ENCODE data around the gene FRMD4A.
"Not testable (repeated sequence)": the region's sequence is repeated elsewhere in the genome, so short reads cannot be mapped to it uniquely, and the experiment has no call there.

Gene FRMD4A

DNA sequence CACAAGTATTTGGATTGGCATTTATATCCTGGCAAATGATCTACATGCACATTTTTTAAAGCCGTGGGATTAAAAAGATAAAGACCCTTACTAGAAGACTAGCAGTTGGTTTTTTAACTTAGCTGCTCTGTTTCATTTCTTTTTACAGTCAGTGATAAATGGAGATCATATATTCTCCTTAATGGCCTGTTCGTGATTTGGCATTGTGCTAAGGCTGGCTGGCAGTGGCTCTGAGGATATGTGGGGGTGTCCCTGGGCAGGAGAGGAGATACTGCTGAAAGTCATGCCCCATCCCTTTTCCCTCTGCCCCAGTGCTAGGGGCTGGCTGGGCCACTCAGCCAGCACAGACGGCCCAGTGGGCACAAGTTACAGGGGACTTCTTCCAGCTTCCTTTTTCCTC, 402.3 kb downstream of the FRMD4A start:
- Histone ChIP-seq H3K36me3 (ENCODE audit: control insufficient read depth in 5 of 5, insufficient read depth in 5 of 5, low read length in 5 of 5) (no peaks in the 10 kb centered on the region), H3K9me3 (ENCODE audit: control insufficient read depth in 5 of 5, low read length in 5 of 5) (no peaks in the 10 kb centered on the region), H3K27ac (ENCODE audit: low read depth, low read length) (peak overlapping the region; percentile 35), H3K9ac (ENCODE audit: low read length in 5 of 5) (no peak overlapping the region), H3K4me1 (ENCODE audit: control insufficient read depth in 5 of 5, insufficient read depth in 5 of 5, low read length in 5 of 5) (peaks cover 2 to 38% (median 25%) of the 10 kb centered on the region in 5 donors), H3K4me3 (ENCODE audit: low read depth in 1 of 5, low read length in 5 of 5) (no peak overlapping the region), H3K27me3 (ENCODE audit: control insufficient read depth in 5 of 5, insufficient read depth in 4 of 5, low read length in 5 of 5) (no peaks in the 10 kb centered on the region)

DNA sequence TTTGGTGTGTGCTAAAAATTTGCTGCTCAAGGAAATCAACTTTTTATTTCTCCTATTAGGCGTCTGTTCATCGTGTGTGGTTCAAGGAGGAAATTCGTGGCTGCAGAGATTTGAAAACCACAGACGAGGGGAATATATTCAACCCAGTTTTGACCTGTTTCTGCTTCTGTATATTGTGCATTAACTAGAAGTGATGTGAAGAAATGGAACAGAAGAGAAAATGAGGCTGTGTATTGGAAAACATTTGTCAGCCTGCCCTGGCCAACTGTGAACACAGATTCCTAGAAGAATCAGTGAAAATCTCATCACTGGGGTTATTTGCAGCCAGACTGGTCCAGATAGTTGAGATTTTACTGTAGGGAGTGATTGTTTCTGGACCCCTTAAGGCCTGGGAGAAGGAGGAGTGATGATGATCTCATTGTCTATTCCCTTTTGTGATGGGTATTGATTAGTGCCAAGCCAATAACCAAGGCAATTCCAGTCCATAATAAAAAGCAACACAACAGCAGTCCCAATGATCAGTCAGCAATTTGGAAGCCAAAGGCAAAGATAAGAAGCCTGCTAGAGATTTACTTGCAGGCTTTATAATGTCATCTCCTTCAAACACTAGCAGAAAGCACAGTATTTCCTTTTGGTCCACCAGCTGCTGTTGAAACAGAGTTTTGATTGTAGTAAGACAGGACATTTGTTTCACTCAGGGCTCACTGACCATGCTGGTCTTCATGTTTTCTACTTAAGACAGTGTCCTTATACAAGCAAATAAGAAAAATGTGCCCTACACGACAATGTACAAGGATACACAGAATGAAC, 404.5 kb downstream of the FRMD4A start:
- no peak overlapping the region for H3K27ac ChIP-seq (ENCODE audit: low read depth, low read length)
- no peaks in the 10 kb centered on the region for H3K27me3 ChIP-seq (ENCODE audit: control insufficient read depth in 5 of 5, insufficient read depth in 4 of 5, low read length in 5 of 5)
- H3K4me3 ChIP-seq (ENCODE audit: low read depth in 1 of 5, low read length in 5 of 5): no peak overlapping the region
- H3K9me3 ChIP-seq (ENCODE audit: control insufficient read depth in 5 of 5, low read length in 5 of 5): no peaks in the 10 kb centered on the region
- H3K9ac ChIP-seq (ENCODE audit: low read length in 5 of 5): no peak overlapping the region
- H3K4me1 ChIP-seq (ENCODE audit: control insufficient read depth in 5 of 5, insufficient read depth in 5 of 5, low read length in 5 of 5): peaks cover 2 to 31% (median 20%) of the 10 kb centered on the region in 5 donors
- H3K36me3 ChIP-seq (ENCODE audit: control insufficient read depth in 5 of 5, insufficient read depth in 5 of 5, low read length in 5 of 5): no peaks in the 10 kb centered on the region

DNA sequence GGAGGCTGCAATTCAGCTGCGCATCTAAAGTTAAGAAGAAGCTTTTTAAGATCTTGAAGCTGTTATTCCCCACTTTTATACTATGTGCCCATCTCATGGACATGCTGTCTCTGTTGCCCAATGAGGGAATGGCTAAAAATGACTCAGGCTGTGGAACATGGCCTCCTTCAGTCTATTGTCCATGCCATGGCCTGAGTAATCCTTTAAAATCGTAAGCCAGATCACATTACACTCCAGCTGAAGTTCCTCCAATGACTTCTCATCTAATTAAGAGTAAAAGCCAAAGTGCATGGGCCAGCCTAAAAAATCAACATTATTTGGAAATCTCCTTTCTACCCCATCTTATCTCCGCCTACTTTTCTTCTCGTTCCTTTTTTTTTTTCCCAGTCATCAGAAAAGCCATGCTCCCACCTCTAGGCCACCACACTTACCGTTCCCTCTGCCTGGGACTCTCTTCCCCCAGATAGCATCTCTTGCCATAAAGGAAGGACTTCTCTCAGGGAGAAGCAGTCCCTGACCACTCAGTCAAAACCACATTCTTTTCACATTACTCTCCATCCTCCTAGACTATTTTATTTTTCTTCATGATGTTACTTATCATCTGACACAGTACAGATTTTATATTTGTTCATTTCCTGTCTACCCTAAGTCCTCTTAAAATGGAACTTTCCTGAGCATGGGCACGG, 406.5 kb downstream of the FRMD4A start:
- no peaks in the 10 kb centered on the region for H3K27me3 ChIP-seq (ENCODE audit: control insufficient read depth in 5 of 5, insufficient read depth in 4 of 5, low read length in 5 of 5)
- H3K27ac ChIP-seq (ENCODE audit: low read depth, low read length): peak overlapping the region; percentile 68
- H3K9me3 ChIP-seq (ENCODE audit: control insufficient read depth in 5 of 5, low read length in 5 of 5): no peaks in the 10 kb centered on the region

DNA sequence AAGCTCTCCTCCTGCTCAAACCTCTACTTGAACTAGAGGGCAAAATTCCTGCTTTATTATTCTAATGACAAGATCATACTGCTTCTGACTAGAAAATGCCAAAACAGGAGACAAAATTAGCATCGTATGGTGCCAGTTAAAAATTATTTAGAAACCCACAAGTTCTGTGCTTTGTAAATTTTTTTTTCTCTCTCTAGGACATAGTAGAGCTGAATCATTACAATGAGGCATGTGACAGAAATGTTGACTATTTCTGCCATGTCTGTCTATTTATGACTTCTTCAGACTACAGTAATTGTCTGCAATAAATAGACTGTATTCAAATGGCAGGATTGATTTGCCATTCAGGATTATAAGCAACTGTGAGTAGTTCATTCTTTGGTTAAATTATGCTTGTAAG, 408.1 kb downstream of the FRMD4A start:
- Histone ChIP-seq H3K27ac (ENCODE audit: low read depth, low read length) (no peak overlapping the region), H3K4me1 (ENCODE audit: control insufficient read depth in 5 of 5, insufficient read depth in 5 of 5, low read length in 5 of 5) (peaks cover 0 to 11% (median 6%) of the 10 kb centered on the region in 5 donors), H3K4me3 (ENCODE audit: low read depth in 1 of 5, low read length in 5 of 5) (no peak overlapping the region), H3K9ac (ENCODE audit: low read length in 5 of 5) (no peak overlapping the region), H3K36me3 (ENCODE audit: control insufficient read depth in 5 of 5, insufficient read depth in 5 of 5, low read length in 5 of 5) (no peaks in the 10 kb centered on the region), H3K27me3 (ENCODE audit: control insufficient read depth in 5 of 5, insufficient read depth in 4 of 5, low read length in 5 of 5) (no peaks in the 10 kb centered on the region), H3K9me3 (ENCODE audit: control insufficient read depth in 5 of 5, low read length in 5 of 5) (no peaks in the 10 kb centered on the region)

More for the DNA sequence above, 406.5 kb downstream of the FRMD4A start:
- Histone ChIP-seq H3K4me3 (ENCODE audit: low read depth in 1 of 5, low read length in 5 of 5) (no peak overlapping the region), H3K36me3 (ENCODE audit: control insufficient read depth in 5 of 5, insufficient read depth in 5 of 5, low read length in 5 of 5) (no peaks in the 10 kb centered on the region), H3K9ac (ENCODE audit: low read length in 5 of 5) (no peak overlapping the region), H3K4me1 (ENCODE audit: control insufficient read depth in 5 of 5, insufficient read depth in 5 of 5, low read length in 5 of 5) (peaks cover 1 to 19% (median 15%) of the 10 kb centered on the region in 5 donors)

DNA sequence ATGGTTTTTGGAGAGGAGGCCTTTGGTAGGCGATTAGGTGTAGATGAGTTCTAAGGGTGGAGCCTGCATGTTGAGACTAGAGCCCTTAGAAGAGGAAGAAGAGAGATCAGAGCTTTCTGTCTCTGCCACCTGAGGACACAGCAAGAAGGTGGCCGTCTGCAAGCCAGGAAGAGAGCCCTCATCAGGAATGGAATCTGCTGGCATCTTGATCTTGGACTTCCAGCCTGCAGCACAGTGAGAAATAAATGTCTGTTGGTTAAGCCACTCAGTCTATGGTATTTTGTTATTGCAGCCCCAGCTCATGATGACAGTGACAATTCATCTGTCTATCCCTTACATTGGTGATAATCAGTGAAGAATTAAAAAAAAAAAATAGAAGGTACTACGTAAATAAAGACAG, 408.8 kb downstream of the FRMD4A start:
- no peak overlapping the region for H3K9ac ChIP-seq (ENCODE audit: low read length in 5 of 5)
- no peaks in the 10 kb centered on the region for H3K36me3 ChIP-seq (ENCODE audit: control insufficient read depth in 5 of 5, insufficient read depth in 5 of 5, low read length in 5 of 5)
- H3K4me1 ChIP-seq (ENCODE audit: control insufficient read depth in 5 of 5, insufficient read depth in 5 of 5, low read length in 5 of 5): peaks cover 0 to 11% (median 6%) of the 10 kb centered on the region in 5 donors
- no peak overlapping the region for H3K4me3 ChIP-seq (ENCODE audit: low read depth in 1 of 5, low read length in 5 of 5)
- H3K27me3 ChIP-seq (ENCODE audit: control insufficient read depth in 5 of 5, insufficient read depth in 4 of 5, low read length in 5 of 5): no peaks in the 10 kb centered on the region
- H3K27ac ChIP-seq (ENCODE audit: low read depth, low read length): no peak overlapping the region
- no peaks in the 10 kb centered on the region for H3K9me3 ChIP-seq (ENCODE audit: control insufficient read depth in 5 of 5, low read length in 5 of 5)

DNA sequence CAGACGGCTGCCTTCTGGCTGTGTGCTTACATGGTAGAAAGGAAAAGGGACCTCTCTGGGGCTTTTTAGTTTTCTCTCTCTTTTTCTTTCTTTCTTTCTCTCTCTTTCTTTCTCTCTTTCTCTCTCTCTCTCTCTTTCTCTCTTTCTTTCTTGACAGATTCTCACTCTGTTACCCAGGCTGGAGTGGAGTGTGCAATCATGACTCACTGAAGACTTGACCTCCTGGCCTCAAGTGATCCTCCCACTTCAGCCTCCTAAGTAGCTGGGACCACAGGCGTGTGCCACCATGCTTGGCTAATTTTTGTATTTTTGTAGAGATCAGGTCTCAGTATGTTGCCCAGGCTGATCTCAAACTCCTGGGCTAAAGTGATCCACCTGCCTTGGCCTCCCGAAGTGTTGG, 409.6 kb downstream of the FRMD4A start:
- H3K9ac ChIP-seq (ENCODE audit: low read length in 5 of 5); H3K27ac ChIP-seq (ENCODE audit: low read depth, low read length); H3K4me3 ChIP-seq (ENCODE audit: low read depth in 1 of 5, low read length in 5 of 5); H3K9me3 ChIP-seq (ENCODE audit: control insufficient read depth in 5 of 5, low read length in 5 of 5); H3K27me3 ChIP-seq (ENCODE audit: control insufficient read depth in 5 of 5, insufficient read depth in 4 of 5, low read length in 5 of 5); H3K36me3 ChIP-seq (ENCODE audit: control insufficient read depth in 5 of 5, insufficient read depth in 5 of 5, low read length in 5 of 5): not testable (repeated sequence)
- H3K4me1 ChIP-seq (ENCODE audit: control insufficient read depth in 5 of 5, insufficient read depth in 5 of 5, low read length in 5 of 5): peaks cover 0 to 11% (median 6%) of the 10 kb centered on the region in 5 donors

DNA sequence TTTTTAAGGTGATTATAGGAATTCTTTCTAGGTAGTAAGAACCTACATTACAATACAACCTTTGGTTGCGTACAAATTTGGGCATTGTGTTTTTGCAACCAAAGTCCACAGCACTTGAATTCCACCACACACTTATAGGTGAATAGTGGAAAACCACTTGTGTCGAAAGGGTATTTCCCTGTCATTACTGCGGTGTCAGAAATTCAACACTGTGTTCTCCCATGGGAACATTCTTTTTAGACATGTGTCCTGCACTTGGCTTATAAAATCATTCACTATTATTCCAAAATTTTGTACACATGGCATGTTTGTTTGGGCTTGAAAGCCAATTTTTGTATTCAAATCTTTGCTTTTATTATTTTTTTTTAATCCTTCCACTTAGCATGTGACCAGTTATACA, 410.3 kb downstream of the FRMD4A start:
- Histone ChIP-seq H3K9me3 (ENCODE audit: control insufficient read depth in 5 of 5, low read length in 5 of 5) (no peaks in the 10 kb centered on the region), H3K36me3 (ENCODE audit: control insufficient read depth in 5 of 5, insufficient read depth in 5 of 5, low read length in 5 of 5) (no peaks in the 10 kb centered on the region), H3K4me3 (ENCODE audit: low read depth in 1 of 5, low read length in 5 of 5) (no peak overlapping the region), H3K9ac (ENCODE audit: low read length in 5 of 5) (no peak overlapping the region), H3K4me1 (ENCODE audit: control insufficient read depth in 5 of 5, insufficient read depth in 5 of 5, low read length in 5 of 5) (peaks cover 0 to 11% (median 6%) of the 10 kb centered on the region in 5 donors), H3K27ac (ENCODE audit: low read depth, low read length) (no peak overlapping the region), H3K27me3 (ENCODE audit: control insufficient read depth in 5 of 5, insufficient read depth in 4 of 5, low read length in 5 of 5) (no peaks in the 10 kb centered on the region)

DNA sequence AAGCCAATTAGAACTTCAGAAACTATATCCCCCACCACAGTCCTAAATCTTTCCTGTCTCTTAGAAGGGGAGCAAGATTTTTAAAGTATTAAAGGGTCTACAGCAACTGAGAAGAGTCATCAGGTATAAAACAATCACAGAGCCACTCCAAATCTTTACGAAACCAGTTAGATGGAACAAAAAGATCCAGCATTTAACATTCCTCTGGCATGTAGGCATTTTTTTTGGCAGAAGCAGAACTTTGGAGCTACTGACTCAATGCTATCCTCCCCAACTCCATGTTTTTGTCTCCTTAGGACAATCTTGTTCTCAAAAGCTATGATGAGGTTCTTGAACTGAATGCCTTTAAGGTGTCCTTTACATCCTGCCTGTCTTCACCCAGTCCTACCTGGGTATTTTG, 410.7 kb downstream of the FRMD4A start:
- no peaks in the 10 kb centered on the region for H3K9me3 ChIP-seq (ENCODE audit: control insufficient read depth in 5 of 5, low read length in 5 of 5)
- peaks cover 0 to 11% (median 6%) of the 10 kb centered on the region in 5 donors for H3K4me1 ChIP-seq (ENCODE audit: control insufficient read depth in 5 of 5, insufficient read depth in 5 of 5, low read length in 5 of 5)
- H3K27ac ChIP-seq (ENCODE audit: low read depth, low read length): no peak overlapping the region
- H3K9ac ChIP-seq (ENCODE audit: low read length in 5 of 5): no peak overlapping the region
- H3K36me3 ChIP-seq (ENCODE audit: control insufficient read depth in 5 of 5, insufficient read depth in 5 of 5, low read length in 5 of 5): no peaks in the 10 kb centered on the region
- H3K27me3 ChIP-seq (ENCODE audit: control insufficient read depth in 5 of 5, insufficient read depth in 4 of 5, low read length in 5 of 5): no peaks in the 10 kb centered on the region
- no peak overlapping the region for H3K4me3 ChIP-seq (ENCODE audit: low read depth in 1 of 5, low read length in 5 of 5)

DNA sequence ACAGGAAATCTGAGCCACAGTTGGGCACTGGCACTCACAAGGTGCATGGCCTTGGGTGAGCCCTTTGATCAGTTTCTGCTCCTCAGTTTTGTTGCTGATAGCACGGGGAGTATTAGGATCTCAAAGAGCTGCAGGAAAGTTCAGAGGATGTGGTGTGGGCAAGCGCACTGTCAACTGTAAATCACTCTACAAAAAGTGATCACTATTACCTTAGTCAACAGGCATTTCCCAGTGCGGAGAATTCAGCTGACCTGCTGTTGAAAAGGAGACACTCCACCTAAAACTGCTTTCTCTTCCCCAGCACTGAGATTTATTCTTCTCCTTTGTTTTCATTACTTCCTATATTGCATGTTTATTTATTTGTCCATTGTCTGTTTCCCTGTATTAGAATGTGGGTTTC, 412.9 kb downstream of the FRMD4A start:
- Histone ChIP-seq H3K9me3 (ENCODE audit: control insufficient read depth in 5 of 5, low read length in 5 of 5) (no peaks in the 10 kb centered on the region), H3K4me1 (ENCODE audit: control insufficient read depth in 5 of 5, insufficient read depth in 5 of 5, low read length in 5 of 5) (peaks cover 0 to 10% (median 3%) of the 10 kb centered on the region in 5 donors), H3K4me3 (ENCODE audit: low read depth in 1 of 5, low read length in 5 of 5) (no peak overlapping the region), H3K36me3 (ENCODE audit: control insufficient read depth in 5 of 5, insufficient read depth in 5 of 5, low read length in 5 of 5) (no peaks in the 10 kb centered on the region), H3K27ac (ENCODE audit: low read depth, low read length) (no peak overlapping the region), H3K9ac (ENCODE audit: low read length in 5 of 5) (no peak overlapping the region), H3K27me3 (ENCODE audit: control insufficient read depth in 5 of 5, insufficient read depth in 4 of 5, low read length in 5 of 5) (no peaks in the 10 kb centered on the region)

DNA sequence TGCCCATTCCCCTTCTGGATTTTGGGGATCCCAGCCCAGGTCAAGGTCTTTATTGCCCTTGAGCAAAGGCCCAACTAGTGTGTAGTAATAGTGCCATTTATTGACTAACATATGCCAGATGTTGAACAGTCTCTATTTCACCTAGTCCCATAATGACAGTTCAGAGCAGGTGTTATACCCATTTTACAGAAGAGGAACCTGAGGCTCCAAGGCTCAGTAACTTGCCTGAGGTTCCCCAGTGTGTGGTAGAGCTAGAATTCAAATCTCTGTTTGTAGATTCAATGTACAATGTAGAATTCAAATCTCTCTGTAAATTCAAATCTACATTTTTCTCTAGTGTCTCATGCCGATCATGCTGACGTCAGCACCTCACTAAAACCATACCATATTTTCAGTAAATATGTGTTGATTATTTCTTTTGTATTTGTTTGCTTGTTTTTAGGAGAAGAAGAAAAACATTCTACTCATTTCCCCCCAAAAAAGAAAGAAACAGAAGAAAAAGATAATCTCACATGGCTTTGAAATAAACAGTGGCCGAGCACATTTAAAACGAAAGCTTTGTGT, 414.3 kb downstream of the FRMD4A start:
- no peaks in the 10 kb centered on the region for H3K9me3 ChIP-seq (ENCODE audit: control insufficient read depth in 5 of 5, low read length in 5 of 5)
- H3K36me3 ChIP-seq (ENCODE audit: control insufficient read depth in 5 of 5, insufficient read depth in 5 of 5, low read length in 5 of 5): no peaks in the 10 kb centered on the region
- H3K9ac ChIP-seq (ENCODE audit: low read length in 5 of 5): no peak overlapping the region
- H3K4me3 ChIP-seq (ENCODE audit: low read depth in 1 of 5, low read length in 5 of 5): no peak overlapping the region
- no peak overlapping the region for H3K27ac ChIP-seq (ENCODE audit: low read depth, low read length)
- no peaks in the 10 kb centered on the region for H3K27me3 ChIP-seq (ENCODE audit: control insufficient read depth in 5 of 5, insufficient read depth in 4 of 5, low read length in 5 of 5)
- H3K4me1 ChIP-seq (ENCODE audit: control insufficient read depth in 5 of 5, insufficient read depth in 5 of 5, low read length in 5 of 5): peaks cover 0 to 10% (median 3%) of the 10 kb centered on the region in 5 donors
